NCI-H146 (cell line): ENCODE measurements around the gene RBM22.
"Not testable (repeated sequence)": the region's sequence is repeated elsewhere in the genome, so short reads cannot be mapped to it uniquely, and the experiment has no call there.

Experiments
- DNase-seq: peaks from one replicate; lab custom pipeline; 2025; lab: John Stamatoyannopoulos, UW

The RBM22 gene

GRCh38 chr5:150700594-150701377 lies at the start of gene RBM22:
Gene RBM22 (minus strand): TSS chr5:150701062. CDS start chr5:150700985, 77 bp downstream.
- DNase-seq, result peak; percentile 85

- DNase-seq, result no peak
These were observed 49.6 kb upstream of the RBM22 start for GRCh38 chr5:150750469-150750868.

GRCh38 chr5:150743142-150743488 lies 42.3 kb upstream of the RBM22 start:
- not testable (repeated sequence) for DNase-seq

GRCh38 chr5:150742455-150743141 lies 41.7 kb upstream of the RBM22 start:
- not testable (repeated sequence) for DNase-seq

GRCh38 chr5:150740992-150741391 lies 40.1 kb upstream of the RBM22 start:
- no peak for DNase-seq

GRCh38 chr5:150738862-150739261 lies 38.0 kb upstream of the RBM22 start:
- no peak for DNase-seq

- no peak for DNase-seq
These were observed 33.9 kb upstream of the RBM22 start for GRCh38 chr5:150734579-150735384.

GRCh38 chr5:150731669-150732242 lies 30.9 kb upstream of the RBM22 start:
- no peak for DNase-seq

GRCh38 chr5:150729859-150730258 lies 29.0 kb upstream of the RBM22 start:
- no peak for DNase-seq

- DNase-seq, result no peak
These were observed 23.0 kb upstream of the RBM22 start for GRCh38 chr5:150723845-150724244.

GRCh38 chr5:150710165-150710564 lies 9.3 kb upstream of the RBM22 start:
- no peak for DNase-seq

- DNase-seq, result no peak
These were observed 6.0 kb upstream of the RBM22 start for GRCh38 chr5:150706776-150707390.

GRCh38 chr5:150703762-150704161 lies 2.9 kb upstream of the RBM22 start:
- DNase-seq, result no peak

GRCh38 chr5:150700246-150700593 lies 642 bp downstream of the RBM22 start:
- DNase-seq, result no peak

- no peak for DNase-seq
These were observed 6.2 kb downstream of the RBM22 start for GRCh38 chr5:150694612-150695011.

- no peak for DNase-seq
These were observed 8.6 kb downstream of the RBM22 start for GRCh38 chr5:150692276-150692675.

- DNase-seq, result no peak
These were observed 10.1 kb downstream of the RBM22 start for GRCh38 chr5:150690760-150691159.

GRCh38 chr5:150689120-150689519 lies 11.7 kb downstream of the RBM22 start:
- no peak for DNase-seq

GRCh38 chr5:150676578-150676977 lies 24.3 kb downstream of the RBM22 start:
- DNase-seq, result no peak

GRCh38 chr5:150675069-150675468 lies 25.8 kb downstream of the RBM22 start:
- DNase-seq, result no peak

GRCh38 chr5:150674341-150674821 lies 26.5 kb downstream of the RBM22 start:
- no peak for DNase-seq

GRCh38 chr5:150672884-150673275 lies 28.0 kb downstream of the RBM22 start:
- no peak for DNase-seq
